Caco-2 (cell line): ENCODE data around the gene NHLH1. TPM values are rescaled to one million over a fixed set of nuclear protein-coding genes. Genes with fewer than 3 reads are reported as not detected.

Experiments
- BruUV-seq: library from RNA; stranded (reverse); fragments of 400-500 nt; replicated peaks from 2 replicates; lab custom pipeline; 2021; lab: Mats Ljungman, UMichigan
- CTCF ChIA-PET: fragments of 300-600 bp; sonication (Branson Sonifier 250); formaldehyde crosslinking; loops from one replicate; lab custom pipeline; 2022; ENCODE audit warnings: antibody characterized with exemption; lab: Charles Lee
- POLR2A ChIA-PET: fragments of 300-600 bp; sonication (Branson Sonifier 250); formaldehyde crosslinking; loops from one replicate; lab custom pipeline; 2022; ENCODE audit warnings: antibody characterized with exemption; lab: Charles Lee
- DNase-seq, 2 experiments: peaks; one replicate each; pipeline versions ENCODE4 v3.0.0 to v3.0.0-alpha.2; 2020 to 2022
- H3K27me3 ChIP-seq: replicated peaks from 2 replicates; pipeline ENCODE4 v1.6.0; 2011; ENCODE audit warnings: low read length; ENCODE audit not compliant: control insufficient read depth, insufficient read depth
- H3K36me3 ChIP-seq: 2 replicates; pipeline ENCODE4 v1.5.1; 2011; ENCODE audit warnings: low read length; ENCODE audit not compliant: control insufficient read depth, insufficient read depth
- H3K4me1 ChIP-seq: fragments of 250-450 bp; sonication (Bioruptor Pico); 2 replicates; pipeline ENCODE4 v1.5.1; 2020; ENCODE audit warnings: mild to moderate bottlenecking
- H3K4me3 ChIP-seq: 2 replicates; pipeline ENCODE4 v1.5.1; 2011; ENCODE audit warnings: low read depth, mild to moderate bottlenecking, control low read depth, low read length
- H3K9me3 ChIP-seq: fragments of 250-450 bp; sonication (Bioruptor Pico); 2 replicates; pipeline ENCODE4 v1.5.1; 2020; ENCODE audit warnings: mild to moderate bottlenecking, moderate library complexity
- H3K27ac Mint-ChIP-seq: one replicate; pipeline ENCODE4 v1.8.0; 2022; ENCODE audit warnings: mixed read lengths; ENCODE audit not compliant: unreplicated experiment
- H3K27me3 Mint-ChIP-seq: one replicate; pipeline ENCODE4 v1.8.0; 2022; ENCODE audit warnings: mixed read lengths; ENCODE audit not compliant: insufficient read depth, unreplicated experiment
- H3K36me3 Mint-ChIP-seq: one replicate; pipeline ENCODE4 v1.8.0; 2022; ENCODE audit warnings: mild to moderate bottlenecking, mixed read lengths; ENCODE audit not compliant: insufficient read depth, unreplicated experiment
- H3K4me1 Mint-ChIP-seq: one replicate; pipeline ENCODE4 v1.8.0; 2022; ENCODE audit warnings: low read depth, mixed read lengths; ENCODE audit not compliant: unreplicated experiment
- H3K4me3 Mint-ChIP-seq: one replicate; pipeline ENCODE4 v1.8.0; 2022; ENCODE audit warnings: mild to moderate bottlenecking, moderate library complexity, mixed read lengths; ENCODE audit not compliant: unreplicated experiment
- H3K9me3 Mint-ChIP-seq: one replicate; pipeline ENCODE4 v1.8.0; 2022; ENCODE audit warnings: mixed read lengths; ENCODE audit not compliant: unreplicated experiment
- CTCF ChIP-seq, 2 experiments: fragments of 200-600 bp in 1 of 2; IDR thresholded peaks; 1 replicate in 1 of 2; 2 replicates in 1 of 2; pipeline versions ENCODE4 v1.5.1 to v1.8.0; 2011 to 2022; ENCODE audit warnings: antibody characterized with exemption in 1 of 2, control low read depth in 1 of 2, inconsistent platforms in 1 of 2, low read depth in 1 of 2, low read length in 1 of 2, mild to moderate bottlenecking in 1 of 2, moderate library complexity in 1 of 2; ENCODE audit not compliant: insufficient read depth in 1 of 2, severe bottlenecking in 1 of 2, unreplicated experiment in 1 of 2
- intact Hi-C: fragments of 100-400 bp; cut with micrococcal nuclease; formaldehyde crosslinking; loops from one replicate; pipeline ENCODE4 v1.10.0; 2022; ENCODE audit not compliant: unreplicated experiment
- total RNA-seq: library from RNA; stranded (reverse); gene quantifications from 2 replicates; pipeline ENCODE4 v1.2.3, GENCODE V29; 2022

The NHLH1 gene
- total RNA-seq, 1 experiment from 2014 or later, result 0.36 TPM

GRCh38 chr1:160419838-160420169, 52.9 kb downstream of the NHLH1 start:
- H3K4me1 ChIP-seq, result no peaks in the 10 kb centered on the region
- Mint-ChIP-seq H3K9me3 (no peaks in the 10 kb centered on the region), H3K36me3 (no peaks in the 10 kb centered on the region), H3K4me1 (no peaks in the 10 kb centered on the region), H3K27me3 (peaks cover 3% of the 10 kb centered on the region), H3K27ac (no peak overlapping the region), H3K4me3 (no peak overlapping the region)
- no TSS peak for BruUV-seq
- intact Hi-C loops, result no loop called here
- no peak for DNase-seq
- TF ChIP-seq CTCF (IDR thresholded peaks at IDR 0.05; ENCODE audit: insufficient read depth in 1 of 2, low read depth in 1 of 2, low read length in 1 of 2, severe bottlenecking in 1 of 2, unreplicated experiment in 1 of 2), result no peak
- H3K36me3 ChIP-seq, result no peaks in the 10 kb centered on the region
- no peak overlapping the region for H3K4me3 ChIP-seq
- no peaks in the 10 kb centered on the region for H3K27me3 ChIP-seq
- H3K9me3 ChIP-seq, result no peaks in the 10 kb centered on the region
- ChIA-PET POLR2A (no interaction called here), CTCF (no interaction called here)

DNA sequence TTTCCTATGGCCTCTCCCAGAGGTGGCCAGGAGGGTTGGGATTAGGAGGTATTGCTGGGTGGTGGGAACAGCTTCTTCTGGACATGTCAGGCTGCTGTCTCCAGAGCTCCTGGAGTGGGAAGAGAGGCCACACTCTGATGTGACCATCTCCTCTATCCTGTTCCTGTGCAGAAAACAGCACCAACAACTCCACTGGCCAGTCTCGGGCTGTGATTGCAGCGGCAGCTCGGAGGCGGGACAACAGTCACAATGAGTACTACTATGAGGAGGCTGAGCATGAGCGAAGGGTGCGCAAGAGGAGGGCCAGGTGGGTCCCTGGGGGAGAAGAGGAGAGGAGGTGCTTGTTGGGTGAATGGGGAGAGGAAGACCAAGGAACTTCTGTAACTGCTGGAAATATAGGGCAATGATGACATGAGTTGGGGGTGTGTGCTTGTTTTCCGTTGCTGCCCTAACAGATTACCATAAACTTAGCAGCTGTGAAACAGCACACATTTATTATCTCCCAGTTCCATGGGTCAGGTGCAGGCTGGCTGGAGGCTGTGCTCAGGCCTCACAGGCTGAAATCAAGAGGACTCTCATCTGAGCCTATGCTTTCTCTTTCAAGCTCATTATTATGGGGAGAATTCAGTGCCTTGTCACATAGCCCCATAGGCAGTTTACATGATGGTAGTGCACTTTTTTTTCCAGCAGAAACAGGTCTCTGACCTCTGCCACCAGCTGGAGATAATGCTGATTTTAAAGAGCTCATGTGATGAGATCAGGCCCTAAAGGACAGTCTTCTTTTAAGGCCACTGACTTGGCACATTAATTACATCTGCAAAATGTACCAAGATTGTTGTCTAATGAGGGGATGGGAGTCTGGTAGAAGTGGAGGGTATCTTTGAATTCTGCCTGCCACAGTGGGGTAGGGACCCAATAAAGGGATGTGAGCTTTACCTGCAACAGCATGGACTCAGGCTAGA, 54.3 kb downstream of the NHLH1 start:
- H3K36me3 Mint-ChIP-seq, result no peaks in the 10 kb centered on the region
- Histone ChIP-seq H3K4me3 (no peak overlapping the region), H3K4me1 (no peaks in the 10 kb centered on the region), H3K27me3 (no peaks in the 10 kb centered on the region), H3K9me3 (no peaks in the 10 kb centered on the region), H3K36me3 (no peaks in the 10 kb centered on the region)
- H3K27me3 Mint-ChIP-seq, result peaks cover 3% of the 10 kb centered on the region
- CTCF ChIA-PET, result no interaction called here
- no peak for TF ChIP-seq CTCF (IDR thresholded peaks at IDR 0.05; ENCODE audit: insufficient read depth in 1 of 2, low read depth in 1 of 2, low read length in 1 of 2, severe bottlenecking in 1 of 2, unreplicated experiment in 1 of 2)
- intact Hi-C loops, result no loop called here
- H3K9me3 Mint-ChIP-seq, result no peaks in the 10 kb centered on the region
- H3K4me3 Mint-ChIP-seq, result no peak overlapping the region
- H3K4me1 Mint-ChIP-seq, result no peaks in the 10 kb centered on the region
- no TSS peak for BruUV-seq
- H3K27ac Mint-ChIP-seq, result no peak overlapping the region
- DNase-seq, result no peak
- POLR2A ChIA-PET, result no interaction called here

GRCh38 chr1:160421881-160422280, 55.0 kb downstream of the NHLH1 start:
- no peaks in the 10 kb centered on the region for H3K4me1 ChIP-seq
- BruUV-seq, result no TSS peak

More at GRCh38 chr1:160421881-160422280, 55.0 kb downstream of the NHLH1 start:
- TF ChIP-seq CTCF (IDR thresholded peaks at IDR 0.05; ENCODE audit: insufficient read depth in 1 of 2, low read depth in 1 of 2, low read length in 1 of 2, severe bottlenecking in 1 of 2, unreplicated experiment in 1 of 2), result no peak
- intact Hi-C loops, result no loop called here
- no peak overlapping the region for H3K4me3 Mint-ChIP-seq
- H3K27me3 ChIP-seq, result no peaks in the 10 kb centered on the region
- H3K4me1 Mint-ChIP-seq, result no peaks in the 10 kb centered on the region
- ChIA-PET POLR2A (no interaction called here), CTCF (no interaction called here)
- no peak overlapping the region for H3K4me3 ChIP-seq
- H3K36me3 Mint-ChIP-seq, result no peaks in the 10 kb centered on the region
- no peaks in the 10 kb centered on the region for H3K9me3 ChIP-seq
- H3K27ac Mint-ChIP-seq, result no peak overlapping the region
- DNase-seq, result no peak
- H3K9me3 Mint-ChIP-seq, result no peaks in the 10 kb centered on the region
- H3K27me3 Mint-ChIP-seq, result peaks cover 3% of the 10 kb centered on the region
- no peaks in the 10 kb centered on the region for H3K36me3 ChIP-seq

Other genes with a start within 250 kb of the NHLH1 start
- gene ATP1A4, start 215.5 kb upstream of the NHLH1 start, total RNA-seq, result not detected in 2 replicates
- not detected in 2 replicates for gene CASQ1, start 176.5 kb upstream of the NHLH1 start, total RNA-seq
- gene PEA15, start 161.7 kb upstream of the NHLH1 start, total RNA-seq, result 84.9 and 85.1 TPM in 2 replicates
- gene DCAF8, start 104.5 kb upstream of the NHLH1 start, total RNA-seq, result 112 and 116 TPM in 2 replicates
- 56.3 and 59.3 TPM in 2 replicates for gene PEX19, start 81.9 kb upstream of the NHLH1 start, total RNA-seq
- gene COPA, start 23.8 kb upstream of the NHLH1 start, total RNA-seq, result 153 and 155 TPM in 2 replicates
- gene NCSTN, start 23.7 kb upstream of the NHLH1 start, total RNA-seq, result 89.5 and 102 TPM in 2 replicates
- 3.2 and 3.4 TPM in 2 replicates for gene VANGL2, start 33.5 kb downstream of the NHLH1 start, total RNA-seq
- gene SLAMF6, start 156.2 kb downstream of the NHLH1 start, total RNA-seq, result not detected in 2 replicates
- not detected in 2 replicates for gene CD84, start 212.4 kb downstream of the NHLH1 start, total RNA-seq